ENCODE measurements around the gene PRSS12.

Gene PRSS12

GRCh38 chr4:118260309-118260708 is 92.5 kb downstream of the PRSS12 start:
- no peak for DNase-seq (ENCODE audit: low read depth)
- TF ChIP-seq CTCF (IDR thresholded peaks at IDR 0.05; ENCODE audit: control insufficient read depth, extremely low read depth, insufficient read depth), result no peak
- H3K4me3 ChIP-seq (ENCODE audit: low read depth, low read length), result no peak overlapping the region

- no peak overlapping the region for H3K4me3 ChIP-seq (ENCODE audit: low read depth, low read length)
- no peak for DNase-seq (ENCODE audit: low read depth)
- no peak for TF ChIP-seq CTCF (IDR thresholded peaks at IDR 0.05; ENCODE audit: control insufficient read depth, extremely low read depth, insufficient read depth)
These were observed 93.7 kb downstream of the PRSS12 start for GRCh38 chr4:118259111-118259510.

GRCh38 chr4:118254368-118254767 is 98.4 kb downstream of the PRSS12 start:
- no peak for TF ChIP-seq CTCF (IDR thresholded peaks at IDR 0.05; ENCODE audit: control insufficient read depth, extremely low read depth, insufficient read depth)
- DNase-seq (ENCODE audit: low read depth), result no peak
- H3K4me3 ChIP-seq (ENCODE audit: low read depth, low read length), result no peak overlapping the region

- DNase-seq (ENCODE audit: low read depth), result no peak
- no peak overlapping the region for H3K4me3 ChIP-seq (ENCODE audit: low read depth, low read length)
- no peak for TF ChIP-seq CTCF (IDR thresholded peaks at IDR 0.05; ENCODE audit: control insufficient read depth, extremely low read depth, insufficient read depth)
These were observed 102.9 kb downstream of the PRSS12 start for GRCh38 chr4:118249890-118250289.

- H3K4me3 ChIP-seq (ENCODE audit: low read depth, low read length), result no peak overlapping the region
- no peak for DNase-seq (ENCODE audit: low read depth)
- no peak for TF ChIP-seq CTCF (IDR thresholded peaks at IDR 0.05; ENCODE audit: control insufficient read depth, extremely low read depth, insufficient read depth)
These were observed 115.3 kb downstream of the PRSS12 start for GRCh38 chr4:118237531-118237930.

GRCh38 chr4:118235566-118236120 is 117.2 kb downstream of the PRSS12 start:
- TF ChIP-seq CTCF (IDR thresholded peaks at IDR 0.05; ENCODE audit: control insufficient read depth, extremely low read depth, insufficient read depth), result no peak
- no peak overlapping the region for H3K4me3 ChIP-seq (ENCODE audit: low read depth, low read length)
- DNase-seq (ENCODE audit: low read depth), result no peak
